Fibroblast of lung (primary cell): ENCODE data around the gene OVCH1.

Experiments used
- EZH2 ChIP-seq: IDR thresholded peaks from 2 replicates; pipeline ENCODE4 v1.5.1; 2012; ENCODE audit warnings: low read length, control low read depth, mild to moderate bottlenecking; ENCODE audit errors: missing control alignments
- TF ChIP-seq, protein P1 (sequence below), 2 donors: IDR thresholded peaks in 1 of 2; conservative IDR thresholded peaks in 1 of 2; 1 replicate in 1 of 2; 2 replicates in 1 of 2; pipeline ENCODE4 v1.5.1; 2011 to 2012; ENCODE audit warnings: low read length in 2 of 2, control low read depth in 1 of 2, inconsistent platforms in 1 of 2, low read depth in 1 of 2, mild to moderate bottlenecking in 1 of 2

DNA sequence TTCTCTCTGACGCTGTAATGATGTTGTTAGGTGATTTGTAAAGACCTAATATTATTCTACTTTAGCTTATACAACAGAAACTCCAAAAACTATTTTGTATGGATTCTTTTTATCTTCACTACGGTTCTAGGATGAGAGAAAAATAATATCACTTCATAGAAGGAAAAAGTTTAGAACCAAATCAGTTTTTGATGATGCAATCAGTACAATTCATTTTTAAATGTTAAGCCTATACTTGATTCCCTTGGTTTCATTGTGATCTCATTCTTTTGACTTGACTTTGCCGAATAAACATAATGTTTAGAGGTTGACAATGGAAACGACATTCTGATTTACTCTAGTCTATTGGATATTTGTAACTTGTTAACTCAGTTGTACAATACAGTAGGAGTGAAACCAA, 91.9 kb downstream of the OVCH1 start:
- TF ChIP-seq, protein P1, sequence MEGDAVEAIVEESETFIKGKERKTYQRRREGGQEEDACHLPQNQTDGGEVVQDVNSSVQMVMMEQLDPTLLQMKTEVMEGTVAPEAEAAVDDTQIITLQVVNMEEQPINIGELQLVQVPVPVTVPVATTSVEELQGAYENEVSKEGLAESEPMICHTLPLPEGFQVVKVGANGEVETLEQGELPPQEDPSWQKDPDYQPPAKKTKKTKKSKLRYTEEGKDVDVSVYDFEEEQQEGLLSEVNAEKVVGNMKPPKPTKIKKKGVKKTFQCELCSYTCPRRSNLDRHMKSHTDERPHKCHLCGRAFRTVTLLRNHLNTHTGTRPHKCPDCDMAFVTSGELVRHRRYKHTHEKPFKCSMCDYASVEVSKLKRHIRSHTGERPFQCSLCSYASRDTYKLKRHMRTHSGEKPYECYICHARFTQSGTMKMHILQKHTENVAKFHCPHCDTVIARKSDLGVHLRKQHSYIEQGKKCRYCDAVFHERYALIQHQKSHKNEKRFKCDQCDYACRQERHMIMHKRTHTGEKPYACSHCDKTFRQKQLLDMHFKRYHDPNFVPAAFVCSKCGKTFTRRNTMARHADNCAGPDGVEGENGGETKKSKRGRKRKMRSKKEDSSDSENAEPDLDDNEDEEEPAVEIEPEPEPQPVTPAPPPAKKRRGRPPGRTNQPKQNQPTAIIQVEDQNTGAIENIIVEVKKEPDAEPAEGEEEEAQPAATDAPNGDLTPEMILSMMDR (conservative IDR thresholded peaks at IDR 0.05 in 1 of 2, IDR thresholded peaks at IDR 0.05 in 1 of 2; ENCODE audit: low read depth in 1 of 2, low read length in 2 of 2) = no peak
- no peak for TF ChIP-seq EZH2
